Measurements from ENCODE around the gene ERICH6B.

DNA sequence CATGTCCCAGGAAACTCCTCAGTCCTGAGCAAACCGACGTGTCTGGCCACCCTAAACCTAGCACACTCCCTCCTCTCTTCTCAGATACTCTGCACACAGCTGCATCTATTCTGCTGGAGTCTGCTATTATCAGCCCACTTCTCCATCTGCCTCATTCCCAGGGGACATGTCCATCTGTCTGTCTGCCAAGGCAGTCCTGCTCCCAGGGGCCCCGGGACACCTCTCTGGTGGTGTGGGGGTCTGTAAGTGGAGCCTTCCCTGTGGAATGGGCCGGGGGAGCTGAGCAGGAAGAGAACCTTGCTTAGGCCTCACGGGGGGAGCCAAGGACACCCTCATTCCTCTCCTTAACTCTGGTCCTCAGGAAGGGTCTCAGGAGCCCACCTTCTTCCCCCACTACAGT, 72.7 kb downstream of the ERICH6B start:
- TF ChIP-seq FOXM1 (IDR thresholded peaks at IDR 0.05; ENCODE audit: low read depth), result no peak
- TF ChIP-seq, protein P1, sequence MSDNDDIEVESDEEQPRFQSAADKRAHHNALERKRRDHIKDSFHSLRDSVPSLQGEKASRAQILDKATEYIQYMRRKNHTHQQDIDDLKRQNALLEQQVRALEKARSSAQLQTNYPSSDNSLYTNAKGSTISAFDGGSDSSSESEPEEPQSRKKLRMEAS (IDR thresholded peaks at IDR 0.05; ENCODE audit: low read depth), result no peak
- TF ChIP-seq, protein P2, sequence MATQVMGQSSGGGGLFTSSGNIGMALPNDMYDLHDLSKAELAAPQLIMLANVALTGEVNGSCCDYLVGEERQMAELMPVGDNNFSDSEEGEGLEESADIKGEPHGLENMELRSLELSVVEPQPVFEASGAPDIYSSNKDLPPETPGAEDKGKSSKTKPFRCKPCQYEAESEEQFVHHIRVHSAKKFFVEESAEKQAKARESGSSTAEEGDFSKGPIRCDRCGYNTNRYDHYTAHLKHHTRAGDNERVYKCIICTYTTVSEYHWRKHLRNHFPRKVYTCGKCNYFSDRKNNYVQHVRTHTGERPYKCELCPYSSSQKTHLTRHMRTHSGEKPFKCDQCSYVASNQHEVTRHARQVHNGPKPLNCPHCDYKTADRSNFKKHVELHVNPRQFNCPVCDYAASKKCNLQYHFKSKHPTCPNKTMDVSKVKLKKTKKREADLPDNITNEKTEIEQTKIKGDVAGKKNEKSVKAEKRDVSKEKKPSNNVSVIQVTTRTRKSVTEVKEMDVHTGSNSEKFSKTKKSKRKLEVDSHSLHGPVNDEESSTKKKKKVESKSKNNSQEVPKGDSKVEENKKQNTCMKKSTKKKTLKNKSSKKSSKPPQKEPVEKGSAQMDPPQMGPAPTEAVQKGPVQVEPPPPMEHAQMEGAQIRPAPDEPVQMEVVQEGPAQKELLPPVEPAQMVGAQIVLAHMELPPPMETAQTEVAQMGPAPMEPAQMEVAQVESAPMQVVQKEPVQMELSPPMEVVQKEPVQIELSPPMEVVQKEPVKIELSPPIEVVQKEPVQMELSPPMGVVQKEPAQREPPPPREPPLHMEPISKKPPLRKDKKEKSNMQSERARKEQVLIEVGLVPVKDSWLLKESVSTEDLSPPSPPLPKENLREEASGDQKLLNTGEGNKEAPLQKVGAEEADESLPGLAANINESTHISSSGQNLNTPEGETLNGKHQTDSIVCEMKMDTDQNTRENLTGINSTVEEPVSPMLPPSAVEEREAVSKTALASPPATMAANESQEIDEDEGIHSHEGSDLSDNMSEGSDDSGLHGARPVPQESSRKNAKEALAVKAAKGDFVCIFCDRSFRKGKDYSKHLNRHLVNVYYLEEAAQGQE (IDR thresholded peaks at IDR 0.05; ENCODE audit: low read depth, low read length), result no peak
- TF ChIP-seq EZH2phosphoT487 (IDR thresholded peaks at IDR 0.05; ENCODE audit: borderline replicate concordance, low read depth), result no peak
- TF ChIP-seq, protein P3, sequence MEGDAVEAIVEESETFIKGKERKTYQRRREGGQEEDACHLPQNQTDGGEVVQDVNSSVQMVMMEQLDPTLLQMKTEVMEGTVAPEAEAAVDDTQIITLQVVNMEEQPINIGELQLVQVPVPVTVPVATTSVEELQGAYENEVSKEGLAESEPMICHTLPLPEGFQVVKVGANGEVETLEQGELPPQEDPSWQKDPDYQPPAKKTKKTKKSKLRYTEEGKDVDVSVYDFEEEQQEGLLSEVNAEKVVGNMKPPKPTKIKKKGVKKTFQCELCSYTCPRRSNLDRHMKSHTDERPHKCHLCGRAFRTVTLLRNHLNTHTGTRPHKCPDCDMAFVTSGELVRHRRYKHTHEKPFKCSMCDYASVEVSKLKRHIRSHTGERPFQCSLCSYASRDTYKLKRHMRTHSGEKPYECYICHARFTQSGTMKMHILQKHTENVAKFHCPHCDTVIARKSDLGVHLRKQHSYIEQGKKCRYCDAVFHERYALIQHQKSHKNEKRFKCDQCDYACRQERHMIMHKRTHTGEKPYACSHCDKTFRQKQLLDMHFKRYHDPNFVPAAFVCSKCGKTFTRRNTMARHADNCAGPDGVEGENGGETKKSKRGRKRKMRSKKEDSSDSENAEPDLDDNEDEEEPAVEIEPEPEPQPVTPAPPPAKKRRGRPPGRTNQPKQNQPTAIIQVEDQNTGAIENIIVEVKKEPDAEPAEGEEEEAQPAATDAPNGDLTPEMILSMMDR (IDR thresholded peaks at IDR 0.05), result no peak
- no peak for TF ChIP-seq POLR2AphosphoS5 (IDR thresholded peaks at IDR 0.05; ENCODE audit: low read depth, low read length)
- TF ChIP-seq JUND (IDR thresholded peaks at IDR 0.05), result no peak
- TF ChIP-seq, protein P4, sequence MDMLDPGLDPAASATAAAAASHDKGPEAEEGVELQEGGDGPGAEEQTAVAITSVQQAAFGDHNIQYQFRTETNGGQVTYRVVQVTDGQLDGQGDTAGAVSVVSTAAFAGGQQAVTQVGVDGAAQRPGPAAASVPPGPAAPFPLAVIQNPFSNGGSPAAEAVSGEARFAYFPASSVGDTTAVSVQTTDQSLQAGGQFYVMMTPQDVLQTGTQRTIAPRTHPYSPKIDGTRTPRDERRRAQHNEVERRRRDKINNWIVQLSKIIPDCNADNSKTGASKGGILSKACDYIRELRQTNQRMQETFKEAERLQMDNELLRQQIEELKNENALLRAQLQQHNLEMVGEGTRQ (IDR thresholded peaks at IDR 0.05; ENCODE audit: borderline replicate concordance, low read depth, low read length), result no peak

All from SK-N-SH (cell line).